ENCODE measurements around the gene TFEB.

Gene TFEB

GRCh38 chr6:41763470-41763869, 28.1 kb upstream of the TFEB start:
- no peak for DNase-seq (ENCODE audit: low spot score)

- DNase-seq (ENCODE audit: low spot score): no peak
These were observed 24.6 kb upstream of the TFEB start for GRCh38 chr6:41759905-41760579.

GRCh38 chr6:41759106-41759904, 23.9 kb upstream of the TFEB start:
- DNase-seq (ENCODE audit: low spot score): no peak

- no peak for DNase-seq (ENCODE audit: low spot score)
These were observed 23.2 kb upstream of the TFEB start for GRCh38 chr6:41758641-41759035.

- DNase-seq (ENCODE audit: low spot score): no peak
These were observed 22.7 kb upstream of the TFEB start for GRCh38 chr6:41757931-41758640.

GRCh38 chr6:41757271-41757670, 21.9 kb upstream of the TFEB start:
- DNase-seq (ENCODE audit: low spot score): no peak

- DNase-seq (ENCODE audit: low spot score): no peak
These were observed 20.9 kb upstream of the TFEB start for GRCh38 chr6:41756354-41756753.

GRCh38 chr6:41755895-41756294, 20.5 kb upstream of the TFEB start:
- no peak for DNase-seq (ENCODE audit: low spot score)

- DNase-seq (ENCODE audit: low spot score): no peak
These were observed 15.0 kb upstream of the TFEB start for GRCh38 chr6:41750374-41750773.

- DNase-seq (ENCODE audit: low spot score): no peak
These were observed 13.1 kb upstream of the TFEB start for GRCh38 chr6:41748542-41748941.

- DNase-seq (ENCODE audit: low spot score): no peak
These were observed 12.7 kb upstream of the TFEB start for GRCh38 chr6:41748102-41748477.

GRCh38 chr6:41747256-41748101, 12.1 kb upstream of the TFEB start, which contains the start of gene PGC:
TSS of gene PGC (minus strand) at chr6:41747397. CDS start at chr6:41747334, 63 bp downstream.
- no peak for DNase-seq (ENCODE audit: low spot score)

GRCh38 chr6:41746107-41746506, 10.7 kb upstream of the TFEB start:
- no peak for DNase-seq (ENCODE audit: low spot score)

GRCh38 chr6:41744236-41744787, 8.9 kb upstream of the TFEB start:
- no peak for DNase-seq (ENCODE audit: low spot score)

GRCh38 chr6:41743406-41744235, 8.2 kb upstream of the TFEB start:
- DNase-seq (ENCODE audit: low spot score): no peak

GRCh38 chr6:41741625-41742490, 6.5 kb upstream of the TFEB start:
- no peak for DNase-seq (ENCODE audit: low spot score)

GRCh38 chr6:41740366-41741162, 5.2 kb upstream of the TFEB start:
- no peak for DNase-seq (ENCODE audit: low spot score)

- DNase-seq (ENCODE audit: low spot score): no peak
These were observed 3.6 kb upstream of the TFEB start for GRCh38 chr6:41739041-41739440.

- DNase-seq (ENCODE audit: low spot score): no peak
These were observed 2.3 kb upstream of the TFEB start for GRCh38 chr6:41737591-41738130.
